ENCODE results near the gene SLITRK5.

DNA sequence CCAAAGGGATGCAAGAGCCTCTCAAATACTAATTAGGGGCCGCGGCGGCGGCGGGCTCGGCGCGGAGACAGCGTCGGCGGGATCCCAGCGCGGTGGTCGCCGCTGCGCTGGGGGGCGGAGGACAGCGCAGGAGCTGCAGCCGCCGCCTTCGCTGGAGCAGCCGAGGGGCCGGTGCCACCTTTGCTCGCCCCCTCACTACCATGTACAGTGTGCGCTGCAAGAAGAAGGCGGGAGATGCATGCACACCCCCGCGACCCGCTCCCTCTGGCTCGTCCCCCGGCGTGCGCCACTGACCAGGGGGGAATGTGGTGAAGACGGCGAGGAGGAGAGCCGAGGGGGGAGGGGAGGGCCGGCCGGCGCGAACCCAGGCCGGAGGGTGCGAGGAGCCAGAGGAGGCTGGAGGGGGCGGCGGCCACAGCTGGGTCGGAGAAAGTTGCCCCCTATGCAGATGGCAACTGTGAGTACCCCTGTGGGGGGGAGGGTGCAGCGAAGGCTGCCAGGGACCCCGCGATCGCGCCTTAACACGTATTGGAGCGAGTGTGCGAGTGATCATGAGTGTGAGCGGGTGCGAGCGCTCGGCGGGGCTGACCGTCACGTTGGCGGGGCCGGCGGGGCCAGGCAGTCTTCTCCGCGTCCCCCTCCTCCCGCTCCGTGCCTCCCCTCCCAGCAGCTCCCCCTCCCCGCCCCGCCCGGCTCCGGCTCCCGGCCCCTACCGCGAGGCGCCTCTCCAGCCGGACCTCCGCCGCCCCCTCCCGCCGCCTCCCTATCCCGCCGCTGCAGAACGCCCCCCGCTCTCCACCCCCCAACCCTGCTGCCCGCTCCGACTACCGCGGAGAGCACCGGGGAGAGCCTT is 808 bp downstream of the SLITRK5 start:
- TF ChIP-seq, protein P1, sequence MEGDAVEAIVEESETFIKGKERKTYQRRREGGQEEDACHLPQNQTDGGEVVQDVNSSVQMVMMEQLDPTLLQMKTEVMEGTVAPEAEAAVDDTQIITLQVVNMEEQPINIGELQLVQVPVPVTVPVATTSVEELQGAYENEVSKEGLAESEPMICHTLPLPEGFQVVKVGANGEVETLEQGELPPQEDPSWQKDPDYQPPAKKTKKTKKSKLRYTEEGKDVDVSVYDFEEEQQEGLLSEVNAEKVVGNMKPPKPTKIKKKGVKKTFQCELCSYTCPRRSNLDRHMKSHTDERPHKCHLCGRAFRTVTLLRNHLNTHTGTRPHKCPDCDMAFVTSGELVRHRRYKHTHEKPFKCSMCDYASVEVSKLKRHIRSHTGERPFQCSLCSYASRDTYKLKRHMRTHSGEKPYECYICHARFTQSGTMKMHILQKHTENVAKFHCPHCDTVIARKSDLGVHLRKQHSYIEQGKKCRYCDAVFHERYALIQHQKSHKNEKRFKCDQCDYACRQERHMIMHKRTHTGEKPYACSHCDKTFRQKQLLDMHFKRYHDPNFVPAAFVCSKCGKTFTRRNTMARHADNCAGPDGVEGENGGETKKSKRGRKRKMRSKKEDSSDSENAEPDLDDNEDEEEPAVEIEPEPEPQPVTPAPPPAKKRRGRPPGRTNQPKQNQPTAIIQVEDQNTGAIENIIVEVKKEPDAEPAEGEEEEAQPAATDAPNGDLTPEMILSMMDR (IDR thresholded peaks at IDR 0.05), result no peak
- TF ChIP-seq POLR2AphosphoS5 (IDR thresholded peaks at IDR 0.05) (no peak), POLR2A (IDR thresholded peaks at IDR 0.05) (no peak), EP300 (IDR thresholded peaks at IDR 0.05; ENCODE audit: low read depth) (no peak)

All from transverse colon (tissue), 4 donors.